ENCODE data around the gene GCA. TPM values are rescaled to one million over a fixed set of nuclear protein-coding genes. Genes with fewer than 3 reads are reported as not detected.
A peak's percentile ranks its signal among the peaks of the same experiment; 100 is the strongest.

GCA gene
- total RNA-seq, 1 experiment from 2014 or later, result 18.8 TPM

- POLR2A ChIA-PET, result interaction anchor here (0.7 to 1.1 kb wide), 4 partner anchors 12 to 25 kb away, joined by 3 to 4 read pairs (median 3); partner anchors contain the start of gene GCA
Observed at GRCh38 chr2:162318328-162319180, 25.4 kb upstream of the GCA start, which contains the start of gene IFIH1. IFIH1 (minus strand) TSS chr2:162318684; CDS start chr2:162318307, 377 bp downstream.

More at GRCh38 chr2:162318328-162319180, 25.4 kb upstream of the GCA start, which contains the start of gene IFIH1:
- no peaks in the 10 kb centered on the region for H3K9me3 ChIP-seq (ENCODE audit: control insufficient read depth in 1 of 2, insufficient read depth in 1 of 2, low read depth in 1 of 2, low read length in 2 of 2)
- intact Hi-C loops (cut with micrococcal nuclease), result no loop called here
- H3K36me3 ChIP-seq (ENCODE audit: control insufficient read depth in 1 of 2, insufficient read depth in 2 of 2, low read length in 2 of 2), result no peaks in the 10 kb centered on the region
- peak within 1 kb of the TSS; percentile 98 for H3K4me2 ChIP-seq (ENCODE audit: low read length)
- H3K27ac ChIP-seq (ENCODE audit: low read depth, low read length), result peak within 1 kb of the TSS; percentile 66
- CTCF ChIA-PET, result interaction anchor here (0.7 to 1.6 kb wide), 3 partner anchors 15 to 22 kb away, joined by 3 to 5 read pairs (median 3); no protein-coding TSS in a partner anchor
- H3K9ac ChIP-seq (ENCODE audit: low read length), result peak within 1 kb of the TSS; percentile 67
- peaks cover 11 to 20% of the 10 kb centered on the region in 2 experiments for H3K4me1 ChIP-seq (ENCODE audit: control insufficient read depth in 1 of 2, insufficient read depth in 2 of 2, low read length in 2 of 2)
- RAD21 ChIA-PET (ENCODE audit: low non-redundant PET in 1 of 2, low total read pairs in 2 of 2, uncharacterized antibody in 2 of 2, unreplicated experiment in 2 of 2), result no interaction called here
- no peaks in the 10 kb centered on the region for H3K9me2 ChIP-seq (ENCODE audit: insufficient read depth)
- H4K20me1 ChIP-seq (ENCODE audit: insufficient read depth), result no peaks in the 10 kb centered on the region
- peak within 1 kb of the TSS; percentile 96 for H2AFZ ChIP-seq (ENCODE audit: low read depth, low read length, poor library complexity, severe bottlenecking)
- DNase-seq (ENCODE audit: low read depth, low spot score) (peak; percentile 66), ATAC-seq (peak; percentile 86)
- H3K4me3 ChIP-seq (replicated peaks in 1 of 2; ENCODE audit: low read depth in 1 of 2, low read length in 2 of 2), result peak within 1 kb of the TSS; percentile 65 to 69
- no peaks in the 10 kb centered on the region for H3K27me3 ChIP-seq (ENCODE audit: insufficient read depth, low read length)
- TF ChIP-seq SRF (IDR thresholded peaks at IDR 0.05; ENCODE audit: low read depth) (no peak), MAX (IDR thresholded peaks at IDR 0.05) (peak; percentile 56), POLR2AphosphoS5 (IDR thresholded peaks at IDR 0.05; ENCODE audit: low read depth, low read length) (peak; percentile 40; the same call in 1 of the 2 replicates), YY1 (IDR thresholded peaks at IDR 0.05; ENCODE audit: extremely low read depth, insufficient replicate concordance, low read depth, low read length) (peak; percentile 69), REST (IDR thresholded peaks at IDR 0.05; ENCODE audit: low read depth) (no peak), ELF1 (IDR thresholded peaks at IDR 0.05; ENCODE audit: borderline replicate concordance, low read depth) (no peak), ZNF274 (IDR thresholded peaks at IDR 0.05; ENCODE audit: low read depth, low read length) (no peak), SIN3A (IDR thresholded peaks at IDR 0.05; ENCODE audit: low read depth) (peak; percentile 56), CTCF (IDR thresholded peaks at IDR 0.05 in 2 of 3, conservative IDR thresholded peaks at IDR 0.05 in 1 of 3; ENCODE audit: borderline replicate concordance in 1 of 3, insufficient read depth in 1 of 3, low read depth in 2 of 3, low read length in 2 of 3) (peak in 2 of 3 experiments; percentile 28 to 37; a peak in 3 of 6 replicates), ZBTB33 (IDR thresholded peaks at IDR 0.05; ENCODE audit: extremely low read depth, insufficient replicate concordance, low read length) (no peak), ZFX (IDR thresholded peaks at IDR 0.05) (peak; percentile 43), EGR1 (IDR thresholded peaks at IDR 0.05; ENCODE audit: low read depth) (no peak), EZH2 (IDR thresholded peaks at IDR 0.05) (no peak), FOSL1 (IDR thresholded peaks at IDR 0.05; ENCODE audit: low read depth) (no peak), RAD21 (IDR thresholded peaks at IDR 0.05; ENCODE audit: low read depth) (no peak), TCF7L2 (IDR thresholded peaks at IDR 0.05; ENCODE audit: borderline replicate concordance, extremely low read depth, insufficient read depth, insufficient read length) (peak; percentile 40), EZH2phosphoT487 (IDR thresholded peaks at IDR 0.05; ENCODE audit: borderline replicate concordance) (no peak), POLR2A (IDR thresholded peaks at IDR 0.05; ENCODE audit: borderline replicate concordance, extremely low read depth, insufficient read depth, insufficient read length) (no peak)
- no TSS peak for BruUV-seq (replicated peaks)
- no peaks in the 10 kb centered on the region for H3K79me2 ChIP-seq (ENCODE audit: insufficient read depth, low read length)
